T-helper 22 cell (primary cell): ENCODE measurements around the gene HOXC5.

Experiments
- DNase-seq: peaks from one replicate; pipeline ENCODE4 v3.0.0-alpha.2; 2020; ENCODE audit warnings: low read depth

The HOXC5 gene

GRCh38 chr12:54019924-54020590 lies 12.8 kb upstream of the HOXC5 start:
- DNase-seq = no peak

- DNase-seq = no peak
Observed at GRCh38 chr12:54020591-54021405, 12.1 kb upstream of the HOXC5 start.

- DNase-seq = no peak
Observed at GRCh38 chr12:54021432-54022013, 11.3 kb upstream of the HOXC5 start.

- DNase-seq = no peak
Observed at GRCh38 chr12:54022960-54023884, 9.6 kb upstream of the HOXC5 start.

- no peak for DNase-seq
Observed at GRCh38 chr12:54024127-54024526, 8.7 kb upstream of the HOXC5 start.

GRCh38 chr12:54024581-54025305 lies 8.1 kb upstream of the HOXC5 start:
- no peak for DNase-seq

- no peak for DNase-seq
Observed at GRCh38 chr12:54025499-54026405, 7.1 kb upstream of the HOXC5 start.

- DNase-seq = no peak
Observed at GRCh38 chr12:54026640-54027441, 6.0 kb upstream of the HOXC5 start.

- DNase-seq = no peak
Observed at GRCh38 chr12:54027442-54027786, 5.4 kb upstream of the HOXC5 start.

- DNase-seq = no peak
Observed at GRCh38 chr12:54028314-54029201, 4.3 kb upstream of the HOXC5 start, which contains the start of gene HOXC6. HOXC6 (plus strand) TSS chr12:54028440; CDS start chr12:54028522, 82 bp downstream.

- DNase-seq = no peak
Observed at GRCh38 chr12:54029529-54030441, 3.1 kb upstream of the HOXC5 start.

GRCh38 chr12:54030442-54030801 lies 2.4 kb upstream of the HOXC5 start:
- no peak for DNase-seq

GRCh38 chr12:54030889-54031471 lies 1.9 kb upstream of the HOXC5 start:
- DNase-seq = no peak

- no peak for DNase-seq
Observed at GRCh38 chr12:54031480-54031879, 1.4 kb upstream of the HOXC5 start.

- DNase-seq = no peak
Observed at GRCh38 chr12:54032086-54032619, 697 bp upstream of the HOXC5 start.

GRCh38 chr12:54033106-54033979 lies 493 bp downstream of the HOXC5 start:
- no peak for DNase-seq
